Panc1 (cell line): ENCODE measurements around the gene LRRC46.

Experiments used
- CTCF ChIP-seq: fragments of 450-650 bp; IDR thresholded peaks from 2 replicates; pipeline ENCODE4 v1.5.1; 2017; ENCODE audit warnings: mild to moderate bottlenecking
- POLR2AphosphoS5 ChIP-seq: IDR thresholded peaks from 2 replicates; pipeline ENCODE4 v1.6.1; 2012; ENCODE audit warnings: mild to moderate bottlenecking, low read depth, low read length, moderate library complexity
- REST ChIP-seq, 2 experiments: IDR thresholded peaks; 2 replicates each; pipeline ENCODE4 v1.6.1; 2011 to 2012; ENCODE audit warnings: low read depth in 2 of 2, control low read depth in 1 of 2, low read length in 1 of 2, mild to moderate bottlenecking in 1 of 2, moderate library complexity in 1 of 2; ENCODE audit not compliant: insufficient read depth in 1 of 2

GRCh38 chr17:47815106-47815918 lies 16.2 kb upstream of the LRRC46 start:
- no peak for TF ChIP-seq CTCF
- no peak for TF ChIP-seq REST (IDR thresholded peaks at IDR 0.05; ENCODE audit: insufficient read depth in 1 of 2, low read depth in 2 of 2, low read length in 1 of 2)
- no peak for TF ChIP-seq POLR2AphosphoS5
